HG03342 (cell line): ENCODE measurements around the gene PRR11.
"Not testable (repeated sequence)": the region's sequence is repeated elsewhere in the genome, so short reads cannot be mapped to it uniquely, and the experiment has no call there.

Experiments used
- ATAC-seq: cut with Tn5 transposase; IDR thresholded peaks from one replicate; pipeline ENCODE4 v1.9.1; 2021; ENCODE audit warnings: mild to moderate bottlenecking, moderate library complexity; ENCODE audit not compliant: unreplicated experiment

Gene PRR11

GRCh38 chr17:59155439-59156177, at the start of gene PRR11:
PRR11 (plus strand) TSS chr17:59155746; CDS start chr17:59169753, 14,007 bp downstream.
- ATAC-seq, result peak; percentile 87

DNA sequence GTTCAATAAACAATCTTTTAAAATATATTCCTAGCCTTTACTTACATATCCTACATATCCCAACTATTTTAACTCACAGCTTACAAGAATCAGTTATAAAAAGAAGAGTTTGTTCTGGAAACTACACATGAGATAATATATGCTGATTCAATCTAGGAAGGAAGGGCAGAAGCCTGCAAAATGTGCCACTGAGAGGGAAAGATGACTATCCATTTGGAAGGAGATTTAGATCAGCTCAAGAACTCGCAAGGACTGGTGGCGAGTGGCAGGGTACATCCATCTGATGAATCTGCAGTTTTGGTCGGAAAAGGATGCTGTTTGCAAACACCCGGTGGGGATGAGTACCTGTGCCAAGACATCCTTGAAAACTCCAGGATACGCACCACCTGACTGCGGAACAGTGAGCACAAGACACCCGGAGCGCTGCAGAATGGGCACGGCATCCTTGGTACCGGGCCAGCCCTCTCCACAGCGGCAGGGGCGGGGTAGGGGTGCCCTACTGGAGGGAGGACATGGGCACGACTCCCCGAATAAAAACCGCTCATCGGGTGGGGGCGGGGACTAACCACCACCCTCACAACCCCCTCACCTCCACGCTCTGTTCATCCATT, 49.6 kb upstream of the PRR11 start:
- ATAC-seq, result peak; percentile 13

- ATAC-seq, result peak; percentile 92
Observed at GRCh38 chr17:59106463-59107305, 48.9 kb upstream of the PRR11 start, which contains the start of gene TRIM37. TRIM37 (minus strand) TSS chr17:59106880; CDS start chr17:59106461, 419 bp downstream.

DNA sequence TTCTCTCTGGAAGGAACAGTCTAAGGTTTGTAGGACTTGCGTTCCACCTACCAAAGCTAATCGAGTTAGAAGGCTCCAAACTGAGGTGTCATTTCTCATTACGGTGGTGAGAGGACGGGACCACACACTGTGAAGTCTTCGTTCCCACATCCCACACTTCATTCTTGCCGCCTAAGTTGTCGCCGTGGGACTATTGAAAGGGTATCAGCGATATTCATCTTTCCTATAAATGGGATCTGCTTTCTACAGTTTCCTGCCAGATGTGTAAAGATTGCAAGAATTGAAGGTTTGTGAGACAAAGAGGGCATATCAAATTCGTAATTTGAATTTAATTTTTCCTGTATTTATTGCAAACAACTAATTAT, 48.3 kb upstream of the PRR11 start:
- ATAC-seq, result no peak

DNA sequence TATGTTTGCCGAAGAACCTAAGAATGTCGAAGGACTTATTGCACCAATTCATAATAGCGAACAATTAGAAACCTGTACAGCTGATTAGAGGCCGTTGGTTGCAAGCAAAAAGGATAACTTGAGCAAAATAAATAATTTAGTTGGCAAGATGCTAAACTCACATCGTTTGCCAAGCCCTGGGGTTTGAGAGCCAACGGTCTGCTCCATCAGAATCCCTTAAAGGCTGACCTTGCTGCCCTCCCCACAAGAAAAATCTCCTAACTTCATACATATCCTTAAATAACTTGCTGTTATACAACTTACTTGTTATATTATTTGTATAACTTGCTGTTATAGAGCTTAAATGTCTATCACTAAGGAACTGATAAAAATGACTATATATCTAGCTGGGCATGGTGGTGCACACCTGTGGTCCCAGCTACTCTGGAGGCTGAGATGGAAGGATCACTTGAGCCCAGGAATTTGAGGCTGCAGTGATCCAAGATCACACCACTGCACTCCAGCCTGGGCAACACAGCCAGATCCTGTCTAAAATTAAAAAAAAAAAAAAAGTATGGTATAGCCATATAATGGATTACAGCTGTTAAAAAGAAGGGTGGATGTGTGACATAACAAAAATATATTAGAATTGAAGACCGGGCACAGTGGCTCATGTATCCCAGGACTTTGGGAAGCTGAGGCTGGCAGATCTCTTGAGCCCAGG, 47.0 kb upstream of the PRR11 start:
- no peak for ATAC-seq

GRCh38 chr17:59110973-59111372, 44.6 kb upstream of the PRR11 start:
- ATAC-seq, result no peak

GRCh38 chr17:59111539-59111938, 44.0 kb upstream of the PRR11 start:
- ATAC-seq, result no peak

GRCh38 chr17:59115474-59115873, 40.1 kb upstream of the PRR11 start:
- no peak for ATAC-seq

- ATAC-seq, result no peak
Observed at GRCh38 chr17:59121901-59122480, 33.6 kb upstream of the PRR11 start.

DNA sequence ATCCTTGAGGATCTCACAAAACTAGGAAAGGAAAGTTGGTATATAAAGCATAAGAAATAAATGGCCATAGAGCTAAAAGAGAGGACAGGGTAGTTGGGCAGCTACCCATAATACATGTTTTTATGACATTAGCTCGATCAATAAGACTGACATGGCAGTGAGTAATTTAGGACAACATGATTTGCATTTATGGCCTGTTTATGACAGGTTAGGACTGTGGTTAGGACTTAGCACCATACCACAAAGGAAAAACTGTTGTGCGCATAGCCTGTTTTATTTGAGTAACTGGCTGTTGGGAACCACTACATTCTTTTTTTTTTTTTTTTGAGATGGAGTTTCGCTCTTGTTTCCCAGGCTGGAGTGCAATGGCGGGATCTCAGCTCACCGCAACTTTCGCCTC, 30.9 kb upstream of the PRR11 start:
- ATAC-seq, result peak; percentile 49

DNA sequence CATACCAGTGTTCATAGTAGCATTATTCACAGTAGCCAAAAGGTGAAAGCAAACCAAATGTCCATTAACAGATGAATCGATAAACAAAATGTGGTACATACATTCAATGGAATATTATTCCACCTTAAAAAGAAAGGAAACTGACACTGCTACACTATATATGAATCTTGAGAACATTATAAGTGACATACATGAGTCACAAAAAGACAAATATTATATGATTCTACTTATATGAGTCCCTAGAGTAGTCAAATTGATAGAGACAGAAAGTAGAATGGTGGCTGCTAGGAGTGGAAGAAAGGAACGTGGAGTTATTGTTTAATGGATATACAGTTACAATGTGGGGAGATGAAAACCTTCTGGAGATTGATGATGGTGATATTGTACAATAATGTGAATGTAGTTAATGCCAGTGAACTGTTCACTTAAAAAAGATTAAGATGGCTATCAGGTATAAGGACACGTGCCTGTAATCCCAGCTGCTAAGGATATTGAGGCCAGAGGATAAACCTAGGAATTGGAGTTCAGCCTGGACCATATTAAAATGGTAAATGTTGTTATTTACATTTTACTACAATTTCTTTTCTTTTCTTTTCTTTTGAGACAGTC, 28.6 kb upstream of the PRR11 start:
- no peak for ATAC-seq

DNA sequence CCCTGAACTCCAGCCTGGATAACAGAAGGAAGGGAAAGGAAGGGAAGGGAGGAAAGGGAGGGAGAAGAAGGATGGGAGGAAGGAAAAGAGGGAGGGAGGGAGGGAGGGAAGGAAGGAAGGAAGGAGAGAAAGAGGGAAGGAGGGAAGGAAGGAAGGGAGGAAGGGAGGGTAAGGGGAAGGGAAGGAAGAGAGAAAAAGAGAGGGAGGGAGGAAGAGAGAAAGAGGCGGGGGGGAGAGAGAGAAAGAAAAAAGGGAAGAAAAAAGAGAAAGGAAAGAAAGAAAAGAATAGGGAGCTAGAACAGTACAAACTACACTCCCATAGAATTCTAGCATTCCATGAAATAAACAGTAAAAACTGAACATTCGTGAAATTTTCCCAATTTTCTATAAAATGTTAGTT, 25.7 kb upstream of the PRR11 start:
- no peak for ATAC-seq

DNA sequence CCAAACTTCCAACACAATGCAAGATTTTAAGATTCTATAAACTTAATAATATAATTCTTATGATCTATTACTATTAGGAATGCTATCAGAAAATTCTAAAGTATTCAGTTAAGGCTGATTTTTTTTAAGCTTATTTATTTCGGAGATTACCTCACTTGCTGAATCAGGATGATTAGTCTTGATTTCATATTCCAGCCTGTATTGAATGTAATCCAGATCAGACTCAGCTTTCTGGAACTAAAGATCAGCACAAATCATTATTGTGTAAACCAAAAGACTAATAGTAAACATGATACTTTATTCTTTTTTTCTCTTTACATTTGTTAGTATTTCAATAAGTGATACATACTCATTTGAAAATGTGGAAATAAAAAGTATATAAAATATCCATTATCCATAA, 24.4 kb upstream of the PRR11 start:
- no peak for ATAC-seq

- not testable (repeated sequence) for ATAC-seq
Observed at GRCh38 chr17:59138339-59138738, 17.2 kb upstream of the PRR11 start.

DNA sequence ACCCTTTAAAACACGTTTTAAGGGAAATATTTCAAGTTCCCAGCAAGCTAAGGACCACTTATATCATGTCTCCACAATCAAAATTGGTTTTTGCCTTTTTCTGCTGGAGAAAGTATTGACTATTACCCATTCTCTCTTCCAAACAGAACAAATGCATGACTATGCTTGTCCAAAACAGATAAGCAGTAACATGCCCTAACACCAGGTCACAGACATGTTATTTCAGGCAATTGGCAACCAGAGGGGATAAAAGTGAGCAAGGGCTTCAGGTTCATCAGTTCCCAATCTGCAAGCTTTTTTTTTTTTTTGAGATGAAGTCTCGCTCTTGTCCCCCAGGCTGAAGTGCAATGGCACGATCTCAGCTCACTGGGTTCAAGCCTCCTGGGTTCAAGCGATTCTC, 15.6 kb upstream of the PRR11 start:
- no peak for ATAC-seq

DNA sequence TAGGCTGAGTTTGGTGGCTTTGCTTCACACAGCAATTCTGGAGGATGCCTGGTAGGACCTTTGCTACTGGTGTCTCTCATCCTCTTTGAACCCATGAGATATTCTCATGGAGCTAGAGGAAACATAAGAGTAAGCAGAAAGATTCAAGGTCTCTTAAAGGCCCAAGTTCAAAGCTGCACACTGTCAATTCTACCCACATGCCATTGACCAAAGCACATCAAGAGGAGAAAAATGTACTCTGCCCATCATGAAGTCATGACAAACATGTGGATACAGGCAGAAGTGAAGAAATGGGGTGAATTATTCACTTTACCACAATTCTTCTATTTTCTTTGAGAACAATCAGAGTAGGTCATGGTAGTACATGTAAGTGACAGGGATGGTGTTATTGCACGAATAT, 13.7 kb upstream of the PRR11 start:
- ATAC-seq, result no peak

GRCh38 chr17:59145571-59146096, 9.9 kb upstream of the PRR11 start:
- ATAC-seq, result no peak

- ATAC-seq, result no peak
Observed at GRCh38 chr17:59149051-59149450, 6.5 kb upstream of the PRR11 start.

DNA sequence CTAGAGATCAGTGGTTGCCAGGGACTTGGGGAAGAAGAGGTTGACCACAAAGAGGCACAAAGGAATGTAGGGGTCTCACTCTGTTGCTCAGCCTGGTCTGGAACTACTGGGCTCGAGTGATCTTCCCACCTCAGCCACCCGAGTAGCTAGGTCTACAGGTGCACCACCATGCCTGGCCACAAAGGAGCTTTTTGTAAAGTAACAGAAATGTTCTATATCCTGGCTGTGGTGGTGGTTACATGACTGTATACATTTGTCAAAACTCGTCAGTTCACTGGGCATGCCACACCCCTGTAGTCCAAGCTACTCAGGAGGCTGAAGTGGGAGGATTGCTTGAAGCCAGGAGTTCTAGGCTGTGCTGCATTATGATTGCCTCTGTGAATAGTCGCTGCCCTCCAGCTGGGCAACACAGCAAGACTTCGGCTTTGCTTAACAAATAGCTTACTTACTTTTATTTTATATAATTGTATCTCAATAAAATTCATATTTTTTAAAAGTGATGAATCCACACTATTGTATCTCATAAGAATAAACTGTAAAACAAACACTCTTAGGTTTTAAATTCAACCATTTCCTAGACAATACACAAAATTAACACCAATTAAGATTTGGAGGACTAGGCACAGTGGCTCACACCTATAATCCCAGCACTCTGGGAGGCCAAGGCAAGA, 5.6 kb upstream of the PRR11 start:
- ATAC-seq, result no peak

- ATAC-seq, result no peak
Observed at GRCh38 chr17:59151006-59151405, 4.5 kb upstream of the PRR11 start.
